CD4-positive, alpha-beta T cell treated with Interleukin-4 for 1 hour (primary cell): ENCODE measurements around the gene VPS8.
"Not testable (repeated sequence)": the region's sequence is repeated elsewhere in the genome, so short reads cannot be mapped to it uniquely, and the experiment has no call there.

Source experiments
- DNase-seq, 2 donors: peaks; one replicate each; pipeline ENCODE4 v3.0.0-alpha.2; 2020 to 2022

Gene VPS8

DNA sequence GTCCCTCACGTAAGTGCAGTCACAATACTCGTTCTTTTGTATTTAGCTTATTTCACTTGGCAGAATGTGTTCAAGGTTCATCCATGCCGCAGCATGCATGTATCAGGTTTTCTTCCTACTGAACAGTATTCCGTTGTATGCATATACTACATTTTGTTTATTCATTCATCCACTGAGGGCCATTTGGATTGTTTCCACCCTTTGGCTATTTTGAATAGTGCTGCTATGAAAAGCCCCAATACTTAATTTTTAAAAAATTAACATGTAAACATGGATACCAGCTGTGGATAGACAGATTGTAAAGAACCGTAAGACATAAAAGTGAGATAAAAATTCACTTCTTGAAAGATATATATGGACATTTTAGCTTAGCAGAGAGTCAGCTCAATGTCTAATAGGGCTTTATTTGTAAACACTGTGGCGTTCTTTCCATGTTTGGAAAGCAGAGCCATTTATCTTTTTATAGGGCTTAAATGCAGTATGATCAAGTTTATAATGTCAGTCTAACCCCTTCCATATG lies 115.9 kb downstream of the VPS8 start:
- no peak for DNase-seq

DNA sequence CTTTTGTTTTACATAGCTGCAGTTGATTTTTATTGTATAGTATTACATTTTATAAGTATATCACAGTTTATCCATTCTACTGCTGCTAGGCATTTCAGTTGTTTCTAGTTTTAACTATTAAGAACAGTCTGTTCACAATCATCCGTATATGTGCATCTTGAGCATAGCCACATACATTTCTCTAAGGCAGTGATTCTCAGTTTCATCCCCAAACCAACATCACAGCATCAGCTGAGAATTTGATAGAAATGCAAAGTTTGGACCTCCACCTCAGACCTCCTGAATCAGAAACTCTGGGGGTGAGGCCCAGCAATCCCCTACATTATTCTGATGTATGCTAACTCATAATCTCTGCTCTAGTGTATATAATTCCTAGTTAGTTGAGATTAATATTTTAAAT lies 120.8 kb downstream of the VPS8 start:
- no peak for DNase-seq

DNA sequence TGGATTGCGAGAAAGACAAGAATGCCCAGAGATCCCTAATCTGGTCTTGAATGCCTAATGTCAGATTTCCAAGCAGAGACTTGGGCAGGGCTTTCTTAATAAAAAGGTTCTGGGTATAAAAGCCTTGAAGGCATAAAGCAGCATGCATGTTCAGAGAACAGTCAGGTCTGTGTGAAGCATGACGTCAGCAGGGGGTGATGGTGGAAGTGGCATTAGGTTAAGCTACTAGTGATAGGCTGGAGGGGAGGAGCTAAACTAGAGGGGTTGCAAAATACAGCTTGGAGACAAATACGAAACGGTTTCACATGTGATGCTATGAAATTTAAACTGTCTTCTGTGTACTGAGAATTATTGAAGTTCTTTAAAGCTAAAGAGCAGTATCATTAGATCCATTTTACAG lies 125.6 kb downstream of the VPS8 start:
- DNase-seq = no peak

DNA sequence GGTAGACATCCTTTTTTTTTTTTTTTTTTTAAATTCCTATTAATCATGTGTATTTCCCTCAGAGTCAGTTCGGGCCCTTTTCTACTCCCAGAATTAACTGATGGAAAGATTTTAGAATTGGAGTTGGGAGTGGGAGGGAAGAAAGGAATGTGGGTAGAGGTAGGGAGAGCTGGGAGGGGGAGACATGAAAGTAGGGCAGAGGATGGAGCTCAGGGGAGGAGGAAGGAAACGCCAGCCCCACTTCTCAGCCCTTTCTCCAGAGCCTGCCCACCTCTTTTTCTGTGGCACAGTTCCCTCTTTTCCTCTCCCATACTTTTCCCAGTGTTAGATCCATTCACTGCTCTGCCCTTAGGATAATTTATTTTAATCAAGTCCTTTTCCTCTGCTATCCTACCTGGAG lies 129.4 kb downstream of the VPS8 start:
- no peak for DNase-seq

DNA sequence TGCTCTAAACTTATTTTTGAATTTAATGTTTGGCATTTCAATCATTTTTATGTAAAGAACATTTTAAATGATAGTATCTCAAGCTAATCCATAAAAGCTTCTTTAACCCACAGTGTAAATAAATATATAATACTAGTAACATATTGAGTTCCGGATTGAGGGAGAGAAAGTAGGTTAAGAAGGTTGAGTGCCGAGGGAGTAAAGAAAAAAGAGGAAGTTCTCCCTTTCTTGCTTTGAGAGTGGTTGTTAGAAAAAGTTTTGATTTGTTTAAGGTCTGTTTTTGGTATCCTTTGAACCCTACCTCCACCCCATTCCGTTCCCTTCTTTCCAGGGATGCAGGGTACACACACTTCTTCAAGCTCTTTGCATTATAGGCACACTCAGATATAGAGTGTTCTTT lies 130.8 kb downstream of the VPS8 start:
- DNase-seq = no peak

DNA sequence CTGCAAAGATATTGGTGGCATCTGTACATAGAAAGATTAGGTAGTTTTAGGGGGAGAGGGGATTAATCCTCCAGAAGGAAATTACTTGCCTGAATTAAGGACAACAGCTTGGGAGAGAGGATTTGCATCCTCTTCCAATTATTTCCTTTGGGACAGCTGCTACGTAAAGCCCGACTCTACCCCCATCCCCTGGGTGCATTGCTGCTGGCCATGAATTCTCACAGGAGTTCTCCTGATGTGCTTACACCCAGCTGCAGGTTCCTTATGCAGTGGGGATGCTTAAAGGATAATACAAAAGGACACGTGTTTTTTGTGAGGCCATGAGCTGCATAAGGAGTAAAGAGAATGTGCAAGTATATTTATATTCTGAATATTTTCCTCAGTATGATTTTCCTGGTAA lies 132.3 kb downstream of the VPS8 start:
- no peak for DNase-seq

DNA sequence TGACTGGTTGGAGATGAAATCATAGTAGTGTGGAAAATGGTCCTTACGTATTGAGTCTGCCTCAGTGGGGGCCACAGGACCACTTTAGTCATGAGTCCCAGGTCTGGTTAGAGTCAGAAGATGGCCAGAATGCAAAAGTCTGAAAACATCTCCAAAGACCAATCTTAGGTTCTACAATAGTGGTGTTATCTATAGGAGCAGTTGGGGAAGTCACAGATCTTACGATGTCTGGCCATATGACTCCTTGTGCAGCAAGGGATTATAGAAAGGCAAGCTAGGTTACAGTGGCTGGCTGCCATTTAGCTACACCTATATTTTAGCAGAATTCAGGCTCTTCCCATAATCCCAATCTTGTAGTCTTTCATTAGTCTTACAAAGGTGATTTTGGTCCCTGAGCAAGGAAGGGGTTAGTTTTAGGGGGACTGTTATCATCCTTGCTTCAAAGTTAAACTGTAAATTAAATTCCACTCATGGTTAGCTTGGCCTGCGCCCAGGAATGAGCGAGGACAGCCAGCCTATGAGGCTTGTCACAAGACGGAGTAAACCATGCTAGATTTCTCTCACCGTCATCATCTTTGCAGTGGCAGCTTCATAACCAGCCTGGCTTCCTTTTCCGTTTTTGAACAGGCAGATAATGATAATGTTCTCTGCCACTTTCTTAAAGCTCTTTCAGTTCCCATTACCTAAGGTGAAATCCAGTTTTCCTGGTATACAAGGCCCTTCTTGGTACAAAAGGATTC lies 134.1 kb downstream of the VPS8 start:
- DNase-seq = no peak

DNA sequence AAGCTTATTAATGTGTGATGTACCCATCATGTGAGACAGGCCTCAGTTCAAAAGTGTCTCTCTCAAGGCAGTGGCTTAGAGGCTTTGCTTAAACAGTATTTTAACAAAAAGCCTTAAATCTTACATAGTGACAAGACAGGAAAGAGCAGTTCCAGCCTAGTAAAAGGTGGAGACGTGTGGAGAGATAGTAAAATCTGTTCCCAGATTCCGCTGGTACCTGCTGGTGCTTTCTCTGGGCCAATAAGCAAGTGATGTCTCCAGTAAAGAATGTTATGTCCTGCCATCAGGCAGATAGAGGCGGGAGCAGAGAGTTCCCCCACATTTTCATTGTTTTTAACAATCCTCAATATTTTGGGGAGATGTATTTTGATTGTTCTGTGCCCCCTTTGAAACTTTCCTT lies 135.0 kb downstream of the VPS8 start:
- no peak for DNase-seq

DNA sequence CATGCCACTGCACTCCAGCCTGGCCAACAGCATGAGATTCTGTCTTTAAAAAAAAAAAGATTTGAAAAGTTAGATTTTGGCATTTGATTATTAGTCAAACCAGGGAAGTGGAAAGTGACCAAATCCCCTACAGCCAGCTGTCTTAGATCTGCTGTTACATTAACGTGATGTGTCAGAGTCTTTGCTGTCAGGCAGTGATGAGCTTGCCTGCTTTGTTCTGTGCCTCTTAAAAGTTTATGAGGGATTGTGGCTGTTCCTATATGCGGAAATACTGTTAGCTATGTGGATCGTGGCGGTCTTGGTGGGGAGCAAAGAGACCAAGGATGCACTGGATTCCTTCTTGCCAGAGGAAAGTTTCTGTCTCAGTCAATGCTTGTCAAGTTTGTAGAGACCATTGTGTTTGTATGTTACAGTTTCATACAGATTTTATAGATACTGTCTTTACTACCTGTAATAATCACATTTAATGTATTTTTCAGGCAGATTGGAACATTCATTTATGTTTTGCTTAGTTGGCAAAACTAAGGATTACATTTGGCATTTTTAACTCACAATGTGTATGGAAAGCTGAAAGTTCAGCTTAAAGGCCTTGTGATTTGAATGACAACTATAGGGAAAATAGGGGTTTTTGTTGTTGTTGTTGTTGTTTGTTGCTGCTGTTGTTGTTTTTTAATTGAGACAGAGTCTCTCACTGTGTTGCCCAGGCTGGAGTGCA lies 137.4 kb downstream of the VPS8 start:
- no peak for DNase-seq

DNA sequence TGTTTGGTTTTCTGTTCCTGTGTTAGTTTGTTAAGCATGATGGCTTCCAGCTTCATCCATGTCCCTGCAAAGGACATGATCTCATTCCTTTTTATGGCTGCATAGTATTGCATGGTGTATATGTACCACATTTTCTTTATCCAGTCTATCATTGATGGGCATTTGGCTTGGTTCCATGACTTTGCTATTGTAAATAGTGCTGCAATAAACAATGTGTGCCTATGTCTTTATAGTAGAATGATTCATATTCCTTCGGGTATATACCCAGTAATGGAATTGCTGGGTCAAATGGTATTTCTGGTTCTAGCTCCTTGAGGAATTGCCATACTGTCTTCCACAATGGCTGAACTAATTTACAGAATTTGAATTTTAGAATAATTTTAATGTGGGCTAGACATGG lies 138.8 kb downstream of the VPS8 start:
- DNase-seq = not testable (repeated sequence)

DNA sequence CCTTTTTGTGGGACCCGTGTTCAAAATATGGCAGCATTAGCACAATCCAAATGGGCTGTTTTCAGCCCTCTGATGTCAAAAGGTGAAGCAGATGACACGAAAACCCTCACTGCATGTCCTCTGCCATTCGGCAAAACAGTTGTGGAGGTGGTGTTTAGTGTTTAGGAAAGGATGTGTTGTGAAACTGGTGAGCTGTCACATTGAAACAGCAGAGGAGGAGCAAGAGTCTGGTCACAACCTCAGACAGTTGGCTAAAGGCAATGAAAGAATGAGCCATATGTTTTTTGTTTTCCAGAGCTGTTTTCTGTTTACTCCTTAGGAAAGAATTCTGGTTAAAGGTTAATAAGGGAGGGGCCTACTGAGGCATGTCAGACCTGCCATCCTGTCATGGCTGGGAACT lies 140.7 kb downstream of the VPS8 start:
- DNase-seq = no peak

DNA sequence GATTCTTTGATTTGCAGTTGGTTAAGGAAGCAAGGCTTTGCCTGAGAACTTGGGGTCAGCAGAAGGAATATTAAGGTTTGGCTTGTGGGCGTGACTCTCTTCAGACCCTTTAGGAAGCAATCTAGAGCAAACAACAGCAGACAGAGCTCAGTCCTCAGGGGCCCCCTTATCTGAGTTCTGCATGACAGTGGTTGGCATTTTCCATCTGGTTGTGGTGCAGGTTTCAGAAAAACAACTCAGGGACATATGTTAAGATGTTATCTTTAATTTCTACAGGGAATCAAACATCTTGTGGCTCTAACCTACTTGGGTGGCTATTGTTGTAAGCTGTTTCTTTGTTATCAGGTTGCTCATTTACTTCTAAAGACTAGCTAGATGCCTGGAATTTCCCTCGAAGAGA lies 141.4 kb downstream of the VPS8 start:
- DNase-seq = no peak

DNA sequence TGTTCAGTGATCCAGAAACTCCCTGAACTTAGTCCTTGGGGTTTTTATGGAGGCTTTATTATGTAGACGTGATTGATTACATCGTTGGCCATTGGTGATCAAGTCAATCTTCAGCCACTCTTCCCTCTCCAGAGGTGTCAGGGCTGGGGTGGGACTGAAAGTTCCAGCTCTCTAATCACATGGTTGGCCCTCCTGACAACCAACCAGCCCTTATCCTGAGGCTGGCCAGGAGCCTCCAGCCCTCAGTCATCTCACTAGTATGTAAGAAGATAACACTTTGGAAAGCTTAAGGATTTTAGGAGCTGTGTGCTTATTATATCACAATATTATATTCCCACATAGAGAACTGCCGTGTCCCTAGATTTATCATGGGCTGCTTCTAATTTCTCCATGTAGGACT lies 142.3 kb downstream of the VPS8 start:
- DNase-seq = no peak

DNA sequence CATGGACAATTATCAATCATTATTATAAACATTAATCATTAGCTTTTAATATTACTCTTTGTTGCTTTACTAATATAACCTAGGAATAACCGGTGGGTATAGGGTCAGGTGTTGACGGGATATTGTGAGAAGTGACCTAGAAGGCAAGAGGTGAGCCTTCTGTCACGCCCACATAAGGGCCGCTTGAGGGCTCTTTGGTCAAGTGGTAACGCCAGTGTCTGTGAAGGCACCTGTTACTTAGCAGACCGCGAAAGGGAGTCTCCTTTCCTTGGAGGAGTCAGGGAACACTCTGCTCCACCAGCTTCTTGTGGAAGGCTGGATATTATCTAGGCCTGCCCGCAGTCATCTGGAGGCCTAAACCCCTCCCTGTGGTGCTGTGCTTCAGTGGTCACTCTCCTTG lies 142.9 kb downstream of the VPS8 start:
- not testable (repeated sequence) for DNase-seq

DNA sequence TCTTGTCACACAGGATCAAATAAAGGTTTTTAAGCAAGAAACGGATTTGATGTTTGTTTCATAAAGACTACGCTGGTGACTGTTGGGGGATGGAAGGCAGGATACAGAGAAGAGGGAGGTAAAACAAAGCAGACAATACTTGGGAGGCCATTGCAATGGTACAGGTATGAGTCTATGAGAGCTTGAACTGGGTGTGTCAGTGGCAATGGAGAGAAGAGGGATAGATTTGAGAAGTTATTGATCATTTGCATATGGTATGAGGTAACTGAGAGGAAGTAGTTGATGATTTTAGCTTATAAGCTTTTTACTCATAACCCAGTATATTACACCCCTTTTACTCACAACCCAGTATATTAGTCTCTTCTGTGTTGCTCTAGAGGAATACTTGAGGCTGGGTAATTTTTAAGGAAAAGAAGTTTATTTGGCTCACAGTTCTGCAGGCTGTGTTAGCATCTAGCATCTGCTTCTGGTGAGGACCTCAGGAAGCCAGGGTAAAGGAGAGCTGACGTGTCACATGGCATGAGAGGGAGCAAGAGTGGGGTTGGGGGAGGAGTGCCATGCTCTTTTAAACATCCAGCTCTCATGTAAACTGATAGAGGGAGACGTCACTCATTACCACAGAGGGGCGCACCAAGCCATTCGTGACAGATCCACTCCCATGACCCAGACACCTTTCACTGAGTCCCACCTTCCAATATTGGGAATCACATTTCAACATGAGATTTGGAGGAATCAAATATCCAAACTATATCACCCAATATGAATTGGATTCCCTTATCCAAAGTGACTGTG lies 153.9 kb downstream of the VPS8 start:
- DNase-seq = no peak

DNA sequence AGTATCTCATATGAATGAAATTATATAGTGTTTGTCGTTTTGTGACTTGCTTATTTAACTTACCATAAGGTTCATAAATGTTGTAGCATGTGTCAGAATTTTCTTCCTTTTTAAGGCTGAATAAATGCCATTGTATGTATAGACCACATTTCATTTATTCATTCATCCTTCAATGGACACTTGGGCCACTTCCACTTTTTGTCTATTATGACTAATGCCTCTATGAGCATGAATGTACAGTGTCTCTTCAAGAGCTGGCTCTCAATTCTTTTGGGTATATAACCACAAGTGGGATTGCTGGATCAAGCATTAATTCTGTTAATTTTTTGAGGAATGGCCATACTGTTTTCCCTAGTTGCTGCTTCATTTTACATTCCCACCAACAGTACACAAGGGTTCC lies 156.1 kb downstream of the VPS8 start:
- no peak for DNase-seq

DNA sequence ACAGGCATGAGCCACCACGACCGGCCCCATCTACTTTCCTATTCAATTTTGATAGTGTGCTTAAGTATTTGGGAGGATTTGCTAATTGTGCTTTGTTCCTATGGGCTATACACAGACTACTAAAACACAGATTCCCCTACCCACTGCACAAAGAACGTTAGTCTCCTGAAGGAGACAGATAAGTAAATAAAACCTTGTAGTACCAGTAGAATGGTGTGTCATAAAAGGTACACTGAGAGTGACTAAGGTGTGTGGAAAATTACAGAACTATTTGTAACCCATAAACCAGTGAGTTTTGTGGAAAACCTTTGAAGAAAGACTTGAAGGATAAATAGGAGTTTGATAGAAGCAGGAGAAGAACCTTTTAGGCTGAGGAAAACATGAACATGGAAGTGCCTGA lies 158.2 kb downstream of the VPS8 start:
- no peak for DNase-seq

DNA sequence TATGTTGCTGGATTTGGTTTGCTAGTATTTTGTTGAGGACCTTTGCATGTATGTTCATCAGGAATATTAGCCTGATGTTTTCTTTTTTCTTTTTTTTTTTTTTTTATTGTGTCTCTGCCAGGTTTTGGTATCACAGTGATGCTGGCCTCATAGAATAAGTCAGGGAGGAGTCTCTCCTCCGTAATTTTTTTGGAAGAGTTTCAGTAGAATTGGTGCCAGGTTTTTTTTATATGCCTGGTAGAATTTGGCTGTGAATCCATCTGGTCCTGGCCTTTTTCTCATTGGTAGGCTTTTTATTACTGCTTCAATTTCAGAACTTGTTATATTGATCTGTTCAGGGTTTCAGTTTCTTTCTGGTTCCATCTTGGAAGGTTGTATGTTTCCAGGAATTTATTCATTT lies 165.8 kb downstream of the VPS8 start:
- no peak for DNase-seq

DNA sequence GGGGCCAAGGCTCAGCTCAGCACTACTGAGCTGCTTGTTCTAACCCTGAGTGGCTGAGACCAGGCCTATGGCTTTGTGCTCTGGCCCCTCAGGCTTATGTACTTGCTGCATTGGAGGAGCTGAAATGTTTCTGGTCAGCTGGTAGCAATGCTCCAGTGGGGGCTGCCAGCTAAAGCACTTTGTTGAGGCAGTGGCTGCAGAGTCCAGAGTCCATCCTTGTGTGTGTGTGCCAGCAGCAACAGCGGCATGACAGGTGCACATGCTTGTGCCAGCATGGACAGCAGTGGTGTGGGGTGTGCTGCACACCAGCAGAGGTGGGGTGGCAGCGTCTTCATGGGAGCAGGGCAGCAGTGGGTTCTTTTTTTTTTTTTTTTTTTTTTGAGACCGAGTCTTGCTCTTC lies 169.1 kb downstream of the VPS8 start:
- DNase-seq = no peak

DNA sequence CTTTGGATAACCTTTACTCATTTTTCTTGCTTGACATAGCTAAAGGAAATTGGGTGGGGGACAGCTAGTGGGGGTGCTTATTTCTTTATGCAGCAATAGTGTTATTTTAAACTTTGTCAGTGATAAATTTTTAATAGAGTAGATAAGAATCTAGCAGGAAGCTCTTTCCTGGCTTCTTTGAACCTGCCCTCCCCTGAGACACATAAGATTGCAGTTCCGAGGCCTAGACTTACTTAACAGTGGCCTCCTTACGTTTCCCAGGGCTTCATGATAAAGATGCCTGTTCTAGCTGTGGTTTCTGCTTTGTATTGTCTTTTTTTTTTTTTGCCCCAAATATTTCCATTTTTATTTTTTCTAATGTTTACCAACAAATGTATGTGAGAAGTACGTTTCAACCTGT lies 170.1 kb downstream of the VPS8 start:
- DNase-seq = no peak

DNA sequence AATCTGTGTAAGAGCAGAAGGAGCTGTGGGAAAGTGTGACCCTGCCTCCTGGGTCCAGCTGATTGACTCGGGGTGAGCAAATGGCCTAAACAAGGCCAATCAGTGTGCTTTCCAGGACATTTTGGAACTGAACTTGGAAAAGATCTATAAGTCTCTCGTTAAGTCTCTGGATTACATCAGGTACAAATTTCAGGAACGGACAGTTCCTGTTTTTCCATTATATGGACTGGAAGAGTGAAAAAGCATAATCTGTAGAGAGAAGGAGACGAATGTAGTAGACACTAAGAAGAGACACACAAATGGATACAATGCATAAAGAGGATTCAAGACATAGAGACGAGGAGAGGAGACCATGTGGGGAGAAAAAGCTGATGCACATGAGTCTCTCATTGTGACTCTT lies 173.6 kb downstream of the VPS8 start:
- DNase-seq = no peak

DNA sequence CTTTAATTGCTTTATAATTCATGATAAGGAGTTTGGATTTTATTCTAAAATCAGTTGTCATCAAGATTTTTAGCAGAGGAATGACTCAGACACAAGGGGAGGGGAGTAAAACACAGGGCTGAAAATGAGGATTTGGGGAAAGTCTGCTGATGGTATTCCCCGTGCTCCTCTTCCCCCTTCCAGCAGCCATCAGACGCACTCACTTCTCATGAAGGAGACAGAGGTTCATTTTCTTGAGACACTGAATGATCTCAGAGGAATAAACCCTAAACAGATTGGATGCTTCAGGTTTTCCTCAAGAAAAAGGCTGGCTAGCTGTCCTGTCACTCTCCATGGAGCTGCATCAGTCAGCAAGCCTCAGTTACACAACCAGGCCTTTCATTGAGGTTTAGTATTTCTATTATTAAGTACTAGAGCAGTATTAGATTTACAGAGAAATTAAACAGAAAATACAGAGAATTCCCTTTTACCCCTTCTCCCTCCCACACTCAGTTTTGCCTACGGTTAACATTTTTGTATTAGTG lies 174.5 kb downstream of the VPS8 start:
- no peak for DNase-seq

DNA sequence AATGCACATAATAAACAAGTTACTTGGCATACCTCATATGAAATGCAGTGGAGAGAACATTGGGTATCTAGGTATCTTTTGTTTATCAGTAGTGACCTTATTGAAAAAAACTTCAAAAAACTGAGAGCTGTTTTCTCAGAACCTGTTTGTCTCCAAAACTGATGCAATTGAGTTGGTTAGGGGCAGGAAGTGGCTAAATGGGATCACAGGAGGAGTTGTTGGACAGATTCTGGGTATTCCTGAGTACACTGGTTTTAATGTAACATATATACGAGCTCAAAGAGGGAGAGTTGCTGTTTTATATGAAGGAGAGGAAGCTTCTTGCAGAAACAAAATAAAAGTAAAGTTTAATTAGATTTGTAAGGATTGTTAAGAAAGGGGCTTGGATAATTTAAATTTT lies 181.4 kb downstream of the VPS8 start:
- DNase-seq = no peak

DNA sequence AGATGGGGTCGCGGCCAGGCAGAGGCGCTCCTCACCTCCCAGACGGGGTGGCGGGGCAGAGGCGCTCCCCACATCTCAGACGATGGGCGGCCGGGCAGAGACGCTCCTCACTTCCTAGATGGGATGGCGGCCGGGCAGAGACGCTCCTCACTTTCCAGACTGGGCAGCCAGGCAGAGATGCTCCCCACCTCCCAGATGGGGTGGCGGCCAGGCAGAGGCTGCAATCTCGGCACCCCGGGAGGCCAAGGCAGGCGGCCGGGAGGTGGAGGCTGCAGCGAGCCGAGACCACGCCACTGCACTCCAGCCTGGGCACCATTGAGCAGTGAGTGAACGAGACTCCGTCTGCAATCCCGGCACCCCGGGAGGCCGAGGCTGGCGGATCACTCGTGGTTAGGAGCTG lies 191.9 kb downstream of the VPS8 start:
- DNase-seq = not testable (repeated sequence)
